HG03521 (cell line): ENCODE data around the gene GIT1.
A peak's percentile ranks its signal among the peaks of the same experiment; 100 is the strongest.

Source experiments
- ATAC-seq: cut with Tn5 transposase; IDR thresholded peaks from one replicate; pipeline ENCODE4 v1.9.1; 2021; ENCODE audit warnings: mild to moderate bottlenecking, moderate library complexity; ENCODE audit not compliant: unreplicated experiment

GIT1 gene

DNA sequence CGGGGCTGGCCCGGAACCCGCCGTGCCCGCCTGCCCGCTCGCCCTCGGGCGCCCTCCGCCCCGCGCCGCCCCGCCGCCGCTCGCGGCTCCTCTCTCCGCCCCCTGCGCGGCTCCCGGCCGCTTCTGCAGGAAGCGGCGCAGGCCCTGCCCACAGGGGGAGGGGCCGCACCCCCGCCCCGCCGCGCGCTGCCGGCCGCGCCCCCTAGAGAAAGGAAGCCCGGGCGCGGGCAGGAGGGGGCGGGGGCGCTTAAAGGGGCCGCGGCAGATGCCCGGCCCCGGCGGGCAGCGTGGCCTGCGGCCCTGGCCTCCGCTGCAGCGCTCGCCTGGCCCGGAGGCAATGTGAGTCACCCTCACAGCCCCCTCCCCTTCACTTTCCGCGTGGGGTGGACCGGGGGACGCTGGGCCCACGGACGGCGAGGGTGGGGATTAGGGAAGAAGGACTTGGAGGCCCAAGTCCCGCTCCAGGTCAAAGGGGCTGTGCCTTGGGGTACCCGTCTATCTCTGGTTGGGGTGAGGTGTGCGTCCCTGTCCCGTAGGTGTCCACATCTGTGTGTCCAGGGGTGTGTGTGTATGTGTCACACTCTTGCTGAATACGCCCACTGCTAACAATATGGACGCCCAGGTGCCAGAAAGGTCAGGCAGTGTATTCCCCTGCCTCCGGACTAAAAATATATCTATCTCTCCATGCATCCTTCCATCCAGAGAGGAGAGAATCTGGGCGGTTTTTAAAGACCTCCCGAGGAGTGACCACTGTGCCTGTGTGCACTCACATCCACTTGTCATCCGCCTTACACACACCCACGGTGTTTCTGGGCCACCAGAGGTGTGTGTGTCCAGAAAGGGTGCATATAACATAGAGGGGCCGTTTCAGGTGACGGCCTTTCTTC lies at the start of gene GIT1:
GIT1 (minus strand) TSS at position 125 of the 887 bp plus-strand sequence. CDS start 270 bp downstream, outside the sequence.
- ATAC-seq, result peak; percentile 70

DNA sequence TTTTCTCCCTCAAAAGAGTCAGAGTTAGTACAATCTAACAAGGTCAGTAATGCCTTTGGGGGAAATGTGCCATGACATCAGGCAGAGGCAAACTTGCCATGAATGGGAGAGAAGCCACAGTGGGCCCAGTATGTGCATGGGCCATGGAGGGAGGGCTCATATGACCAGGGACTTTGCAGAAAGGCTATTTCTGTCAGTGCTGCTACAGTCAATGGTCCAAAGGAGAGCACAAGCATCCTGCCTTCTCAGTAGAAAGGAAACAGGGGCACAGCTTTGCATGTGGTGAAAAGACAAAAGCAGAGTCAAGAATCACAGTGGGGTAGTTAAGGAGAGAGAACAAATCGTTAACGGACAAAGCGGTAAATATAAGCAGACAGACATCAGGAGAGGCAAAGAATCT lies 44.4 kb upstream of the GIT1 start:
- ATAC-seq, result no peak

- no peak for ATAC-seq
These were observed 41.3 kb upstream of the GIT1 start for GRCh38 chr17:29630630-29631193.

- ATAC-seq, result no peak
These were observed 40.4 kb upstream of the GIT1 start for GRCh38 chr17:29629839-29630238.

- no peak for ATAC-seq
These were observed 39.2 kb upstream of the GIT1 start for GRCh38 chr17:29628644-29629043.

DNA sequence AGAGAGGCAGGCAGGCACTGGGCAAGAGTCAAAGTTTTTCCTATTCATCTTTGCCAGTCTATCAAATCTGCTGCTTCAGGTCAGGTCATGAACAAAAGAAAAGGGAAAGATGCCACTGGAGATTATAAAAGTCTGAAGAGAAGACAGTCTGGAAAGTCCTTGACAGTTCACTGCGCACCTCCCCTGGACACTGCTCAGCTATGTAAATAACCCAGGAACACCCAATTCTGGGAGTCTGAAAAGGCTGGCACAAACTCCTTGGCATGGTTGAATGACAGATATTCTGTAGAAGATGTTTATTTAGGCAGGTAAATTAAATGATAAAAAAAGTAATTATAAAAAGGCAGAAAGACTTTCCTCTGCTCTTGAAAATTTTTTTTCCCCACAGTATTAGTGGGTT lies 38.5 kb upstream of the GIT1 start:
- ATAC-seq, result no peak

DNA sequence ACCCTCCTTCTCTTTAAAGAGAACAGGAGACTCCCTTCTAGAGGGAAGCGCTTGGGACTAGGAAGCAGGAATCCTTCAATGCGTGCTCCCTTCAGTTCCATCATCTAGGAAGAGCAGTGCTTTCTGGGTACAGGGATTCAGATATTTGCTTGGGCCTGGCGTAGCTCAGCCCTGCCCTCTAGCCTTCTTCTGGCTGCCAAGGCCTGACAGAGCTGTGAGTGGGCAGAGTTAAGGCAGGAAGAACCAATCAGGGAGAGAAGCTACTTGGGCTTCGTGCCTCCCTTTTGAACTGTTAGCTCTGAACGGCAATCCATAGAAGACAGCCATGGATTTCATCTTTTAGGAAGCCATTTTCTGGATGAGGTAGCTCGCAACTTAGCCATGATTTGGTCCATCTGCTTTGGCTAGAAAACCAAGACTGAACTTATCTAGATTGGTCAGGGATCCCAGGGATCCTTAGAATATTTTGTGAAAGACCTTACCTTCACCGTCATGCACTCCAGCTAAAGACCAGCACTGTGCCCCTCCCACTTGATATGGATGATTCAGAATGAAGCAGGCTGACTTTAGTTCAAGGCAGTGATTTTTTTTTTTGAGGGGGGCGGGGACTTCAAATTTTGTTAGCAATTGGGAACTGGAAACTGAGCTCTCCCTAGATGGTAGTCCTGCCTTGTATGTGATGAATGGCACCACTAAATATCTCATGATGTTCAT lies 35.7 kb upstream of the GIT1 start:
- no peak for ATAC-seq

DNA sequence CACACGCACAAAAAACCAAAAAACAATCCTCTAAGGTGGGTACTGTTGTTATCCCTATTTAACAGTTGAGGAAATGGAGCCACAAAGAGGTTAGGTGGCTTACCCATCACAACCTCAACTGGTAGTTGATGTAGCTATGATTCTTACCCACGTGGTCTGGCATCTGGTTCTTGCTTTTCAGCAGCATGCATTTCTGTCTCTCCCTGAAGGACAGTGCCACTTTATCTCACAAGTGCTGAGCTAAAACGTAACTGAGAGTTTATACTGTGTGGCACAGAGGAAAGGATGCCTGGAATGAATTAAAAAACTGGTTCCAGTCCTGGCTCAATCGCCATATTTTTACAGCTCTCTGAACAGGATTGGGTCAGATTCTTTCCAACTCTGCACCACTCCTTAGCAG lies 35.1 kb upstream of the GIT1 start:
- no peak for ATAC-seq

GRCh38 chr17:29623283-29623647 lies 33.8 kb upstream of the GIT1 start:
- no peak for ATAC-seq

GRCh38 chr17:29622337-29623282 lies 33.2 kb upstream of the GIT1 start, which contains the start of gene CORO6:
CORO6 (minus strand) TSS chr17:29622912; CDS start chr17:29621421, 1,491 bp downstream.
- ATAC-seq, result no peak

GRCh38 chr17:29621751-29622194 lies 32.3 kb upstream of the GIT1 start:
- ATAC-seq, result no peak

DNA sequence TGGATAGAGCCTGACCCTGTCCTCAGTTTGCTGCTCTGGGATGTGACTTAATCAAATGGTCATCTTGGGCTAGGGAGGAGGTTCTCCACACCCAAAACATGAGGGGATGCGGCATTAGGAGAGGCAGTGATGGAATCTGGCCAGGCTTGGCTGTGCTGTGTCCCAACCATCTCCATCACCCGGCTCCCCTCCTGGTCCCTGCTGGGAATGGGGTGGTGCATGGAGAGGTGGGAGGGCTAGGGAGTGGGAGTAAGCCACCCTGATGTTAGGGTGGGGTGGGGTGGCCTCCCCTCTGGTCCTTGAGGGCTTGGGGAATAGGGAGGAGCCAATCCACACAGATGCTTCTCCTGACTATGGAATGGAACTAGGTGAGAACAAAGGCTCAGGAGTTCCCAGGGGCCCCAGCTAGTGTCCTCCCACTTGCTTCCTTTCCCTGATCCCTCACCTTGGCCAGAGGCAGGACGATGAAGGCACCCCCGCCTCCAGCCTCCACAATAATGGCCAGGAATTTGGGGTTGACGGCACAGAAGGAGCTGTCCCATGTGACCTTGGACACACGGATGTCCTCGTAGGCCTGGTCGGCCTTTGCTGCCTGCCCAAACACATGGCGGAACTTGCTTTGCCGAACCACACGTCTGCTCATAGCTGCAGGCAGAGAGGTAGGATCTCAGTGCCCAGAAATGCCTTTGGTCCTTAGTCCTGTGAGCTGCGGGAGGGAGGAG lies 31.5 kb upstream of the GIT1 start:
- ATAC-seq, result no peak

DNA sequence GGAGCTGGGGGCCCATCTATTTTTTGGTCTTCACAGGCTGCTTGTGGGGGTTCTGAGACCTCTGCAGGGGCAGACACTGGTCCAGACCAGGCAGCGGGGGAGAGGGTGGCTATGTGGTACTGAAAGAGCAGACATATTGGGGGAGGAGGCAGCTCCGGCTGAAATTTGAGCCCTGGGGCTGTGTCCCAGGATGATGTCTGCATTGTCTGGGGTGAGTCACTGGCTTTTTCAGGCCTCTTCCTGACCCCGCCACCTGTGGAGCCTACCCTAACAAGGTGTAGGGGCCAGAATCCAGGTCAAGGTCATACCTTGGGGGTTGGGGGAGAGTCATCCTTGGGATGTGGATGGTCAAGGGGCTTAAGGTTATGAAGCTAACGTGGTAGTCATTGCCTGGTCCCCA lies 30.8 kb upstream of the GIT1 start:
- ATAC-seq, result no peak

- ATAC-seq, result no peak
These were observed 29.8 kb upstream of the GIT1 start for GRCh38 chr17:29619251-29619650.

DNA sequence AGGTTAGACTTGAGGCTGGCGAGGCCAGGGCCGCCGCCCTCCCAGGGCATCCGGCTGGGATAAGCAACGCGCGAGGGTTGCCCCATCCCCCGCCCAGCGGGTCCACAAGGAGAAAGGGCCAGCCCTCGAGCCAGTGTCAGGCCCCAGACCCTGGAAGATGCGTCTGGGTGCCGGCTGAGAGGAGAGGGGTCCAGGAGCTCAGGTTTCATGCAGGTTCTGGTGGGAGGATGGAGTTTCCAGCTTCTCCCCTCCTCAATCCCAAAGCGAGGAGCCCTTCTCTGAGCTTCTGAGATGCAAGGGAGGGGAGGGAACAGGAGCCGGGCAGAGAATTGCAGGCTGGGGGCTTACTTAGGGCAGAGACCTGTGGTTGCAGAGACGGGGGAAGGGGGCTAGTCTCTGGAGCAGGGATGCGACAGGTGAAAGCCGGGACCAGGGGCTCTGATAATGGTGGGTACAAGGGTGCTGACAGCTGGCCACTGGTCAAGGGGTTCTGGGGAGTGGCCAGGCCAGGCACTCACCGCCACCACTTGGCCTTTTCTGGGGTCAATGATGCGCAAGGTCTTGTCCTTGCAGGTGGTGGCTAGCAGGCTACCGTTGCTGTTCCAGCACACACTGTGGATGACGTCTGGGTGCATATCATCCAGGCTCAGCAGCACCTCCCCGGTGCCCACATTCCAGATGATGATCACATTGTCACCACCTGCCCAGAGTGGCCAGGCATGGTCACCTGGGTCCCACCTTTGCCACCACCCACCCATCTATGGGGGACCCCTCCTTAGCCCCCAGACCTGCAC lies 29.0 kb upstream of the GIT1 start:
- ATAC-seq, result no peak

GRCh38 chr17:29617481-29618271 lies 28.2 kb upstream of the GIT1 start:
- peak; percentile 3 for ATAC-seq

GRCh38 chr17:29617125-29617480 lies 27.7 kb upstream of the GIT1 start:
- ATAC-seq, result peak; percentile 39

GRCh38 chr17:29616300-29617048 lies 27.0 kb upstream of the GIT1 start:
- ATAC-seq, result no peak
